Neuron (in vitro differentiated cells): ENCODE measurements around the gene RGCC.
A peak's percentile ranks its signal among the peaks of the same experiment; 100 is the strongest.
"Not testable (repeated sequence)": the region's sequence is repeated elsewhere in the genome, so short reads cannot be mapped to it uniquely, and the experiment has no call there.

Experiments used
- H2AFZ ChIP-seq: one replicate; pipeline ENCODE4 v1.6.1; 2013; ENCODE audit warnings: low read depth, mild to moderate bottlenecking, inconsistent platforms, low read length, moderate library complexity
- H3K27me3 ChIP-seq: one replicate; pipeline ENCODE4 v1.6.1; 2013; ENCODE audit warnings: low read length; ENCODE audit not compliant: insufficient read depth
- H3K36me3 ChIP-seq: one replicate; pipeline ENCODE4 v1.6.1; 2013; ENCODE audit warnings: low read length; ENCODE audit not compliant: insufficient read depth
- H3K4me1 ChIP-seq: one replicate; pipeline ENCODE4 v1.6.1; 2013; ENCODE audit warnings: low read length; ENCODE audit not compliant: insufficient read depth
- H3K4me3 ChIP-seq: 2 replicates; pipeline ENCODE4 v1.5.1; 2013; ENCODE audit warnings: mild to moderate bottlenecking, low read length, moderate library complexity
- H3K9me3 ChIP-seq: one replicate; pipeline ENCODE4 v1.6.1; 2013; ENCODE audit warnings: low read length

The RGCC gene

DNA sequence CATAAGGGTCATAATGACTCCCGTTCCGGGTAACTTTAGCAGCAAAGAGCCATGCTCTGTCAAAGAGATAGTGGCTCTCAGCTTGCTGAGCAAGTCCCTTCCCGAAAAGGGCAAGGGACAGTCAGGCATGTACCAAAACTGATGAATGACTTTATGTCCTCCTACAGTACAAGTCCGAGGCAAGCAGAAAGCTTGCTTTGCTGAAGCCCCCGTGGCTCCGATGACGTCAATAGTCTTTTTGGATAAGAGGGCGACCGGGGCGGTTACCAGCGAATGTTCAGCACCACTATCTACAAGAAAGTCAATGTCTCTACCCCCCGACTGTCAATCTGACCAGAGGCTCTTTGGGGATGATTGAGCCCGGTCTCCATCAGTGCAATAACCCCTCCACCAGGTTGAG, 34.1 kb upstream of the RGCC start:
- not testable (repeated sequence) for H3K4me3 ChIP-seq, H3K9me3 ChIP-seq, H3K36me3 ChIP-seq, H3K4me1 ChIP-seq, H2AFZ ChIP-seq, H3K27me3 ChIP-seq

GRCh38 chr13:41424675-41425074, 32.7 kb upstream of the RGCC start:
- not testable (repeated sequence) for H2AFZ ChIP-seq, H3K4me1 ChIP-seq, H3K36me3 ChIP-seq, H3K9me3 ChIP-seq, H3K27me3 ChIP-seq, H3K4me3 ChIP-seq

DNA sequence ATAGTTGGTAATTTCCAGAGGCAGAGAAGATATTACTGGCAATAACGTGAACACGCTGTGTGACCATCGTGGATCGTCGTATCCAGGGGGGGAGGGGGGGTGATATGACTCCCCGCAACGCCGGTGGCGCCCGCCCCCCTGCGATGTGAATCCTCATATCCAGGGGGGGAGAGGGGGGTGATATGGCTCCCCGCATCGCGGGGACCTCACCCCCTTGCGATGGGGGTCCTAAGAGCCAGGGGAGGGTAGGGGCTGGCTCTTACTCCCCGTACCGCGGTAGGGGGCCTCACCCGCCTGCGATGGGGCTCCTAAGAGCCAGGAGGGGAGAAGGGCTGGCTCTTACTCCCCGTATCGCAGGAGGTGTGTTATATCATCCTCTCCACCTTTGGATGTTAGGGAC, 31.3 kb upstream of the RGCC start:
- peaks cover 6% of the 10 kb centered on the region for H3K9me3 ChIP-seq
- no peak overlapping the region for H2AFZ ChIP-seq
- no peak overlapping the region for H3K4me3 ChIP-seq
- no peaks in the 10 kb centered on the region for H3K27me3 ChIP-seq
- H3K4me1 ChIP-seq = no peaks in the 10 kb centered on the region
- H3K36me3 ChIP-seq = no peaks in the 10 kb centered on the region

DNA sequence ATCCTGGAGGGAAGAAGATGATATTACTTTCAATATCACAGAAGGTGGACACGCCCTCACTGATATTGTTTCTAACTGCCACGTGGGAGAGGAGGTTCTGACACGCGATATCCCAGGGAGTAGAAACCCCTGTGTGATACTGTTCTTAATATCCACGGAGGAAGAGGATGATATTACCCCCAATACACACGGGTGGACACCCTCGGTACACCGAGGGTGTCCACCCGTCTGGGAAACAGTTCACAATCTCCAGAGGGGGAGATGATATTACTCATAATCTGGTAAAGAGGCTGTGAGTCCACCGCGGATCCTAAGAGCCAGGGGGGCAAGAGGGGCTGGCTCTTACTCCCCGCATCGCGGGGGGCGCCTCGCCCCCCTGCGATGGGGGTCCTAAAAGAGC, 29.7 kb upstream of the RGCC start:
- Histone ChIP-seq H3K27me3 (no peaks in the 10 kb centered on the region), H3K9me3 (peaks cover 6% of the 10 kb centered on the region), H2AFZ (no peak overlapping the region), H3K4me1 (no peaks in the 10 kb centered on the region), H3K36me3 (no peaks in the 10 kb centered on the region), H3K4me3 (no peak overlapping the region)

DNA sequence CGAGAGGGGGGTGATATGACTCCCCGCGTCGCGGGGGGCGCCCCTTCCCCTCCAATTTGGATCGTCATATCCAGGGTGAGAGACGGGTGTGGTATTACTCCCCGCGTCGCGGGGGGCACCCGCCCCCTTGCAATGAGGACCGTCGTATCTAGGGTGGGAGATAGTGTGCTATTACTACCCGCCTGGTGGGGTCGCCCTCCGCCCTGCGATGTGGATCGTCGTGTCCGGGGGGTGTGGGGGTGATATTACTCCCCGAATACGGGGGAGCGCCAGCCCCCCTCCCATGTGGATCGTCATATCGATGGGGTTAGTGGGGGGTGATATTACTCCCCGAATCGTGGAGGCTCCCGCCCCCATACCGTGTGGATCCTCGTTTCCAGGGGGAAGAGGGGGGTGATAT, 29.2 kb upstream of the RGCC start:
- no peaks in the 10 kb centered on the region for H3K4me1 ChIP-seq
- H3K27me3 ChIP-seq = no peaks in the 10 kb centered on the region
- no peak overlapping the region for H3K4me3 ChIP-seq
- H2AFZ ChIP-seq = no peak overlapping the region
- H3K9me3 ChIP-seq = peaks cover 6% of the 10 kb centered on the region
- no peaks in the 10 kb centered on the region for H3K36me3 ChIP-seq

DNA sequence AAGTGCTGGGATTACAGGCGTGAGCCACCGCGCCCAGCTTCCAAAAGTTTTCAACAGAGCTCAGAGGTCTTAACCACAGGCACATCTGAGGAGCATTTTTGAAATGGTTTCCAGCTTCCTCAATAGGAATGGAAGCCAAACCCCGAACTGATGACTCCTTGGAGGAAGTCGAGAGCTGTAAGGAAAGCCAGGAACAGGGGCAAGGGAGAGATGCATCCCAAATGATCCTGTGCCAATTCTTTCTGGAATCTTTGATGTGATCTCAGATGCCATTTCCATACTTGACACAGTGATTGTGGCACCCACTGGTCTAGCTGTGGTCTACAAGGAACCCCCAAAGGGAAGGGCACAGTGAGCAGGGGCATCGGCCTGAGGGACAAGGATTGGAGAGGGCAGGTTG, 23.3 kb upstream of the RGCC start:
- H3K4me1 ChIP-seq, H2AFZ ChIP-seq, H3K36me3 ChIP-seq, H3K27me3 ChIP-seq, H3K4me3 ChIP-seq, H3K9me3 ChIP-seq: not testable (repeated sequence)

GRCh38 chr13:41434831-41435520, 22.4 kb upstream of the RGCC start:
- no peak overlapping the region for H2AFZ ChIP-seq
- H3K9me3 ChIP-seq = no peaks in the 10 kb centered on the region
- H3K4me1 ChIP-seq = no peaks in the 10 kb centered on the region
- H3K27me3 ChIP-seq = no peaks in the 10 kb centered on the region
- H3K36me3 ChIP-seq = no peaks in the 10 kb centered on the region
- H3K4me3 ChIP-seq = no peak overlapping the region

DNA sequence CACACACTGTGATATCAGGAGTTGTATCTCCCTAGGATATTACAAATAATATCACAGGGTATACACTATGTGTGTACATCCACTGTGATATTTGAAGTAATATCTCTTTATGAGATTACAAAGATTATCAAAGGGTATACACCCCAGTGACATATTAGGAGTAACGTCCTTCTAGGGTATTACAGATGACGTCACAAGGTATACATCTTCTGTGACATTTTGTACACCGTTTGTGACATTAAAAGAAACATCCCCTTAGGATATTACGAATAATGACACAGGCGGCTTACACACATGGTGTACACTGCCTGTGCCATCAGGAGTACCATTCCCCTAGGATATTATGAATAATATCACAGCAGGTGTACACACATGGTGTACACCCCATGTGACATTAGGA, 13.4 kb upstream of the RGCC start:
- no peaks in the 10 kb centered on the region for H3K9me3 ChIP-seq
- H3K36me3 ChIP-seq = no peaks in the 10 kb centered on the region
- H2AFZ ChIP-seq = no peak overlapping the region
- no peaks in the 10 kb centered on the region for H3K4me1 ChIP-seq
- H3K27me3 ChIP-seq = no peaks in the 10 kb centered on the region
- H3K4me3 ChIP-seq = no peak overlapping the region

DNA sequence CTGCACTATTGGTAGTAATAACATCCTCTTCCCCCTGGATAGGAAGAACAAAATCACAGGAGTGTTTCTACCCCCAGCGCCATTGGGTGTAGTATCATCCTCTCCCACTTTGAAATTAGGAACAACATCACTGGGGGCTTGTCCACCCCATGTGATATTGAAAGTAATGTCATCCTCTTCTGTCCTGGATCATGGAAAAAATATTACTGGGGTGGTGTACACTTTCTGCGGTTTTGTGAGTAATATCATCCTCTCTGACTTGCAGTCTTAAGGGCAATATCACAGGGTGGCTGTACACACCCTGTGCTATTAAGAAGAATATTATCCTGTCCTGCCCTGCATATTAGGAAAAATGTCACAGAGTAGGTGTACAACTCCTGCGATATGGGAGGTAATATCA, 4.9 kb upstream of the RGCC start:
- Histone ChIP-seq H3K4me3 (no peak overlapping the region), H3K27me3 (peaks cover 16% of the 10 kb centered on the region), H3K36me3 (no peaks in the 10 kb centered on the region), H3K4me1 (peaks cover 3% of the 10 kb centered on the region), H3K9me3 (no peaks in the 10 kb centered on the region), H2AFZ (no peak overlapping the region)

DNA sequence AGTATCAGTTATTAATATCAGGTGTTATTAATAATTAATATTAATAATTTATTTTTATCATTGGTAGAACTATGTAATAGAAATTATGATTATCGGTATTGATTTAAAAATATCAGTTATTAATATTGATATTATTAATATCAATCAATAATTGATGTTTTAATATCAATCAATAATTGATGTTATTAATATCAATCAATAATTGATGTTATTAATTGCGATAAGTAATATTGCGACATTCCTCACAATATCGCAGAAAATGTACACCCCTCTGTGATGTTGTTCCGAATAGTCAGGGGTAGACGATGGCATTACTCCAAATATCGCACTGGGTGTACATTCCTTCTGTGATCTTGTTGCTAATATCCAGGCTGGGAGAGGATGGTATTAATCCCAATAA, 3.7 kb upstream of the RGCC start:
- Histone ChIP-seq H3K4me1 (peaks cover 9% of the 10 kb centered on the region), H3K9me3 (no peaks in the 10 kb centered on the region), H3K36me3 (no peaks in the 10 kb centered on the region), H2AFZ (no peak overlapping the region), H3K27me3 (peaks cover 24% of the 10 kb centered on the region), H3K4me3 (no peak overlapping the region)

DNA sequence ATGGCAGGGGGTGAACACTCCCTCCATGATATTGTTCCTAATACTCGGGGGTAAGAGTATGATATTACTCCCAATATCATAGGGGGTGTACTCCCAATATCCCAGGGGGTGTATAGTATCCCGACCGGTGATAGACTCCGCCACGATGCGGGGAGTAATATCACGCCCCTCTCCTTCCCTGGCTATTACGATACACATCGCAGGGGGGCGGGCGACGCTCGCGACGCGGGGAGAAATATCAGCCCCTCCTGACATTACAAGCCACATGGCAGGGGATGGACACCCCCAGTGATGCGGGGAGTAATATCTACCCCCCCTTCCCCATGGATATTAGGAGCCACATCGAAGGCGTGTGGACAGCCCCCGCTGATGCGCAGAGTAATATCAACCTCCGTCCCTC, 3.2 kb upstream of the RGCC start:
- H3K9me3 ChIP-seq = no peaks in the 10 kb centered on the region
- H3K36me3 ChIP-seq = no peaks in the 10 kb centered on the region
- no peak overlapping the region for H3K4me3 ChIP-seq
- H3K4me1 ChIP-seq = peaks cover 10% of the 10 kb centered on the region
- peaks cover 30% of the 10 kb centered on the region for H3K27me3 ChIP-seq
- H2AFZ ChIP-seq = no peak overlapping the region

GRCh38 chr13:41455725-41456419, 1.5 kb upstream of the RGCC start:
- H3K27me3 ChIP-seq = peaks cover 30% of the 10 kb centered on the region
- peaks cover 17% of the 10 kb centered on the region for H3K4me1 ChIP-seq

GRCh38 chr13:41457589-41458186, 338 bp downstream of the RGCC start:
- Histone ChIP-seq H3K27me3 (peaks cover 30% of the 10 kb centered on the region), H3K4me1 (peaks cover 17% of the 10 kb centered on the region), H3K4me3 (peak overlapping the region; percentile 51), H2AFZ (peak overlapping the region; percentile 94), H3K9me3 (no peaks in the 10 kb centered on the region), H3K36me3 (no peaks in the 10 kb centered on the region)

More at GRCh38 chr13:41455725-41456419, 1.5 kb upstream of the RGCC start:
- Histone ChIP-seq H3K4me3 (no peak overlapping the region), H2AFZ (no peak overlapping the region), H3K9me3 (no peaks in the 10 kb centered on the region), H3K36me3 (no peaks in the 10 kb centered on the region)
